Kidney (tissue), 14 donors: ENCODE data around the gene PCK2. TPM values are rescaled to one million over a fixed set of nuclear protein-coding genes. Genes with fewer than 3 reads are reported as not detected.

Experiments used
- DNase-seq, 5 donors: peaks; one replicate each; pipeline ENCODE4 v3.0.0-alpha.2; 2013 to 2020
- FAIRE-seq: peaks from 2 replicates; lab custom pipeline; 2012; peaks lifted over from hg19 to GRCh38; lab: Jason Lieb, UNC
- H3K27ac ChIP-seq, 2 donors: one replicate each; pipeline ENCODE4 v1.7.0; 2013; ENCODE audit warnings: low read depth in 2 of 2, low read length in 2 of 2, inconsistent platforms in 1 of 2
- H3K27me3 ChIP-seq: one replicate; pipeline ENCODE4 v1.7.1; 2013; ENCODE audit warnings: low read length, inconsistent platforms; ENCODE audit not compliant: control insufficient read depth, insufficient read depth
- H3K36me3 ChIP-seq, 3 donors: one replicate each; pipeline versions ENCODE4 v1.7.0 to v1.7.1; 2013; ENCODE audit warnings: low read length in 3 of 3, control low read depth in 1 of 3, inconsistent platforms in 1 of 3; ENCODE audit not compliant: insufficient read depth in 3 of 3, control insufficient read depth in 2 of 3
- H3K4me1 ChIP-seq, 3 donors: one replicate each; pipeline versions ENCODE4 v1.7.0 to v1.7.1; 2013; ENCODE audit warnings: low read length in 3 of 3, inconsistent platforms in 1 of 3, low read depth in 1 of 3; ENCODE audit not compliant: control insufficient read depth in 2 of 3, insufficient read depth in 2 of 3
- H3K4me3 ChIP-seq, 3 donors: one replicate each; pipeline versions ENCODE4 v1.7.0 to v1.8.1; 2013; ENCODE audit warnings: low read length in 3 of 3, control low read depth in 1 of 3, inconsistent platforms in 1 of 3
- H3K9ac ChIP-seq, 3 donors: one replicate each; pipeline versions ENCODE4 v1.7.0 to v1.7.1; 2013; ENCODE audit warnings: low read length in 3 of 3, control low read depth in 1 of 3, inconsistent platforms in 1 of 3
- H3K9me3 ChIP-seq, 3 donors: one replicate each; pipeline versions ENCODE4 v1.7.0 to v1.7.1; 2013; ENCODE audit warnings: low read length in 3 of 3, control low read depth in 1 of 3, inconsistent platforms in 1 of 3; ENCODE audit not compliant: control insufficient read depth in 2 of 3, insufficient read depth in 1 of 3
- CTCF ChIP-seq: IDR thresholded peaks from 3 replicates; pipeline ENCODE4 v1.5.1; 2012; ENCODE audit warnings: mild to moderate bottlenecking, moderate library complexity, borderline replicate concordance; ENCODE audit not compliant: insufficient read depth; ENCODE audit errors: extremely low read depth
- intact Hi-C: fragments of 100-400 bp; cut with DNase I; formaldehyde crosslinking; loops from one replicate; pipeline ENCODE4 v1.11.1; 2022
- polyA plus RNA-seq: library from polyadenylated mRNA; stranded (reverse); fragments of 350-450 nt; fragmentation: Illumina TruSeq; extraction: RNeasy Lipid Tissue Mini Kit (QIAGEN cat#74804); gene quantifications from one replicate; pipeline ENCODE4 v1.2.3, GENCODE V29; 2014; ENCODE audit warnings: low read depth, low replicate concordance; ENCODE audit not compliant: insufficient read depth
- total RNA-seq: library from RNA; stranded (reverse); fragmentation: NEBNext Ultra II Directional; extraction: Animal tissue kit (Norgen Biotek cat#: 25700); gene quantifications from one replicate; pipeline ENCODE4 v1.2.1, GENCODE V29; 2021
- donor health status: control.
- donor health status: control.
- donor health status: control.
- donor health status: control.
- donor health status: control.
- donor health status: DM: yes; HTN: yes; CAD: no.
- donor health status: Normal renal cell carcinoma (clear cell type).

Gene PCK2
- total and polyA plus RNA-seq, 2 donors from 2014 or later, result 36.1 to 140 TPM

GRCh38 chr14:24146453-24146977 is 52.4 kb downstream of the PCK2 start, which contains the start of gene PSME2:
TSS of gene PSME2 (minus strand) at chr14:24146610. CDS start at chr14:24146581, 29 bp downstream.
- Histone ChIP-seq H3K4me3 (peak within 1 kb of the TSS; percentile 84 to 94 (median 87)), H3K36me3 (peaks cover 4 to 24% (median 21%) of the 10 kb centered on the region in 3 donors), H3K9me3 (no peaks in the 10 kb centered on the region), H3K27ac (peak within 1 kb of the TSS; percentile 91 to 98), H3K27me3 (no peaks in the 10 kb centered on the region), H3K4me1 (peaks cover 2 to 26% (median 11%) of the 10 kb centered on the region in 3 donors), H3K9ac (peak within 1 kb of the TSS; percentile 72 to 92 (median 79))
- intact Hi-C loops, result no loop called here
- no peak for FAIRE-seq
- TF ChIP-seq CTCF, result peak; percentile 5
- peak; percentile 99 for DNase-seq

GRCh38 chr14:24146978-24147760 is 53.1 kb downstream of the PCK2 start, which contains the start of gene RNF31:
TSS of gene RNF31 (plus strand) at chr14:24147498. CDS start at chr14:24147699, 201 bp downstream.
- peaks cover 4 to 29% (median 26%) of the 10 kb centered on the region in 3 donors for H3K36me3 ChIP-seq
- FAIRE-seq, result peak; percentile 94

GRCh38 chr14:24147761-24148428 is 53.8 kb downstream of the PCK2 start:
- DNase-seq (peak in 2 of 5 donors; percentile 56 to 87), FAIRE-seq (no peak)
- Histone ChIP-seq H3K27me3 (no peaks in the 10 kb centered on the region), H3K9me3 (no peaks in the 10 kb centered on the region), H3K27ac (peak overlapping the region; percentile 49 to 71), H3K4me3 (peak overlapping the region; percentile 65 to 94 (median 77)), H3K4me1 (peaks cover 2 to 20% (median 11%) of the 10 kb centered on the region in 3 donors), H3K36me3 (peaks cover 4 to 33% (median 28%) of the 10 kb centered on the region in 3 donors), H3K9ac (peak overlapping the region; percentile 61 to 79 (median 66))
- intact Hi-C loops, result no loop called here
- TF ChIP-seq CTCF, result no peak

More at GRCh38 chr14:24146978-24147760, 53.1 kb downstream of the PCK2 start, which contains the start of gene RNF31:
- intact Hi-C loops, result no loop called here
- Histone ChIP-seq H3K9me3 (no peaks in the 10 kb centered on the region), H3K4me3 (peak within 1 kb of the TSS; percentile 84 to 94 (median 87)), H3K4me1 (peaks cover 2 to 22% (median 11%) of the 10 kb centered on the region in 3 donors), H3K27me3 (no peaks in the 10 kb centered on the region), H3K27ac (peak within 1 kb of the TSS; percentile 91 to 98), H3K9ac (peak within 1 kb of the TSS; percentile 72 to 92 (median 79))
- peak; percentile 98 to 99 (median 99) for DNase-seq
- no peak for TF ChIP-seq CTCF
